ENCODE data around the gene CERT1.
"Not testable (repeated sequence)": the region's sequence is repeated elsewhere in the genome, so short reads cannot be mapped to it uniquely, and the experiment has no call there.

Gene CERT1

DNA sequence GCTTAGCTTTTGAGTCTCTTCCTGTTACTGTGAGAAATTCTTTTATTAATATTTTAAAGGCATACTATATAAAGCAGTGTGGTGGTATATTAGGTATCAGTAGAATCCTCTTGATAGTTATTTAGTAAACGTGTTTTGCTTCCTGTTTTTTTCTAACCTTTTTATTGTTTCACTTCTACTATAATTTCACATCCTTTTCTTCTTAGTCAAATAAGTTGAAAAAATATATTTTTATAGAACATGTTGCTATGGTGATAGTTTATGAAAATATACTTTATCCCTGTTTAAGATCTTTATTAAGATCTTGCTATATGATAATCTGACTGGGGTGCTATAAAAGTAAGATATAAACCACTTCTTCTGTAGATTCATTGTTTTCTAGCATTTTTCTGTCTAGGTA, 2.4 kb upstream of the CERT1 start:
- TF ChIP-seq JUND (IDR thresholded peaks at IDR 0.05; ENCODE audit: low read depth) = no peak
- no peak for DNase-seq (ENCODE audit: low read depth in 1 of 2, low spot score in 1 of 2)
- in situ Hi-C loops (cut with HindIII; ENCODE audit: low pct_unique_long_range_greater_than_20kb, low sequenced_read_pairs) = no loop called here

DNA sequence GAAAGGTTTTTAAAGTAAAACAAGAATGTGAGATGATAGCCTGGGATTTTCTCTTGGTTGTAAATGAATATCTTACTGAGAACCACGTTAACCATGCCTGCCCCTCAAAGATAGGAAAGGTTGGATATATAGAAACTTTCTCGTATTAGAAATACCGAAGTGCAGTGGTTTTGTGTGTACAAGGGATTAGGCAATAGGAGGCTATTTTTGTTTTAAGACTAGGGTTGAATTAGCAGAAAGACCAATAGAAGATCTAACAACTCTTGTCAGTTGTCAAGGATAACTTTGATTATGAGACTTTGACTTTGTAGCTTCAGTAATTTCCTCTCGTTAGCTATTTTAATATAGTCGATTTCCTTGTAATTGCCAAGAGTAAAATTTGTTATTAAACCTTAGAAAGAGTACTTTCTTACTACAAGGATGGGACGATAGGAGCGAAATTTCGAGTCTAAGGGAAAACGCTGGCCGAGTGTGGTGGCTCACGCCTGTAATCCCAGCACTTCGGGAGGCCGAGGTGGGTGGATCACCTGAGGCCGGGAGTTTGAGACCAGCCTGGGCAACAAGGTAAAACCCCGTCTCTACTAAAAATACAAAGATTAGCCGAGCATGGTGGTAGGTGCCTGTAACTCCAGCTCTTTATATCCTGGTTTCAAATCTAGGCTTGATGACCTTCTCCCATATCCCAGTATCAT, 1.1 kb upstream of the CERT1 start:
- in situ Hi-C loops (cut with HindIII; ENCODE audit: low pct_unique_long_range_greater_than_20kb, low sequenced_read_pairs) = no loop called here
- DNase-seq (ENCODE audit: low read depth in 1 of 2, low spot score in 1 of 2) = no peak
- TF ChIP-seq JUND (IDR thresholded peaks at IDR 0.05; ENCODE audit: low read depth) = no peak

DNA sequence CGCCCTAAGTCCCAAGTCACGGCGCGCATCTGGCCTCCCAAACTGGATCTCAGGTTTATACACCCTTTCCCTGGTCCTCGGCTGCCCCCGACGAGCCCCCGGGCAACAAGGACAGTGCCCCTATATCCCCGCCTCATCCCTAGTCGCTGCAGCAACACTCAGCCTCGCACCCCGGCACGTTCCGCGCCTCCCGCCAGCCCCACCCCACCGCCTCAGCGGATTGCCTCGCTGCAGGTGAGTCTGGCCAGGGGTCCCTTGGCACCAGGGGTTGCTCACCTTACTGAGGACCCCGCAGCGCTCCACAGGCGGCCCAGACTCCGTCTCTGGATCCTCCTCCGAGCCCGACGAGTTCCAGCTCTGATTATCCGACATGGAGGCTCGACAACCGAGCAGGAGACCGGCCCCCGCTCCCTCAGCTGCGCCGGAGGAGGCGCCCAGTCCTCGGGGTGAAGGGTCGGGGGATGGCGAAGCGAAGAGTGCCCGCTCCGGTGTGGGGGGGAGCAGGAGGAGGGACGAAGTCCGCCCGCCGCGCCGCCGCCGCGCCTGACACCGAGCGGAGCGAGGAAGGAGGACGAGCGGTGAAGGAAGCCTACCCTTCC, 494 bp downstream of the CERT1 start:
- in situ Hi-C loops (cut with HindIII; ENCODE audit: low pct_unique_long_range_greater_than_20kb, low sequenced_read_pairs) = no loop called here
- no peak for TF ChIP-seq JUND (IDR thresholded peaks at IDR 0.05; ENCODE audit: low read depth)
- peak; percentile 11 to 37 for DNase-seq (ENCODE audit: low read depth in 1 of 2, low spot score in 1 of 2)

GRCh38 chr5:75510417-75510835, 1.0 kb downstream of the CERT1 start:
- DNase-seq (ENCODE audit: low read depth in 1 of 2, low spot score in 1 of 2) = no peak
- no peak for TF ChIP-seq JUND (IDR thresholded peaks at IDR 0.05; ENCODE audit: low read depth)
- in situ Hi-C loops (cut with HindIII; ENCODE audit: low pct_unique_long_range_greater_than_20kb, low sequenced_read_pairs) = no loop called here

DNA sequence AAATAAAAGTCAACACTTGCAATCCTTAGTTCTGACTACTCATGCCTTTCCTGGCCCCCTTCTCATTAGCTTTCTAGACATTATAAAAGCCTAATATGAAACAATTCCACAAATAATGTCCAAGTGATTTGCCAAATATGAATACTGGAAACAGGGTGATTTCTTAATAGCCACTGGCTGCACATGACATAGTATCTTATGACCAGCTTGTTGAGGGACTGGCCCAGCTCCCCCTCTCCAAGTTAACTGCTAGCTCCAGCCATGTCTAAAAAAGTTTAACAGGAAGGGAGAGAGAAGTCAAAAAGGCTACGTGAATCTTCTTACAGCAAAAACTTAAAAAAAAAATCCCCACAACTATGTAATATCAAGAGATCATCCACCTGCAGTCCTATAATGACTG, 1.5 kb downstream of the CERT1 start:
- DNase-seq (ENCODE audit: low read depth in 1 of 2, low spot score in 1 of 2) = no peak
- in situ Hi-C loops (cut with HindIII; ENCODE audit: low pct_unique_long_range_greater_than_20kb, low sequenced_read_pairs) = no loop called here
- no peak for TF ChIP-seq JUND (IDR thresholded peaks at IDR 0.05; ENCODE audit: low read depth)

- in situ Hi-C loops (cut with HindIII; ENCODE audit: low pct_unique_long_range_greater_than_20kb, low sequenced_read_pairs) = no loop called here
- no peak for TF ChIP-seq JUND (IDR thresholded peaks at IDR 0.05; ENCODE audit: low read depth)
- no peak for DNase-seq (ENCODE audit: low read depth in 1 of 2, low spot score in 1 of 2)
These were observed 1.9 kb downstream of the CERT1 start for GRCh38 chr5:75509546-75509945.

DNA sequence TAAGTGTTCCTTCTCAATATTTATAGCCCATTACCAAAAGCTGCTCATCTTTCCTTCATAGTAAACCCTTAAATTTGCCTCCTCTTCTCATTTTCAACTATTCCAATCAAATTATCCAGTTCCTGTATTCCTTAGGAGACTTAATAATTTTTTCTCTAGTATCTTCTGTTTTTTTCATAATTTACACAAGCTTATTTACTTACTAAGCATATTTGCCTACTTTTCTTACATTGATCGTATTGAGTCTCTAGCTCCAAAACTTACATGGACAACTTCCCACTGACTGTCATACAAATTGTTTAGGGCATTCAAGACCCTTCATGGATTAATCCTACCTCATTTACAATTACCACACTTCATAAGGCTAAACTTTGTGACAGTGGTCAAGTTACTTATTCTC, 3.6 kb downstream of the CERT1 start:
- in situ Hi-C loops (cut with HindIII; ENCODE audit: low pct_unique_long_range_greater_than_20kb, low sequenced_read_pairs) = no loop called here
- DNase-seq (ENCODE audit: low read depth in 1 of 2, low spot score in 1 of 2) = no peak
- no peak for TF ChIP-seq JUND (IDR thresholded peaks at IDR 0.05; ENCODE audit: low read depth)

DNA sequence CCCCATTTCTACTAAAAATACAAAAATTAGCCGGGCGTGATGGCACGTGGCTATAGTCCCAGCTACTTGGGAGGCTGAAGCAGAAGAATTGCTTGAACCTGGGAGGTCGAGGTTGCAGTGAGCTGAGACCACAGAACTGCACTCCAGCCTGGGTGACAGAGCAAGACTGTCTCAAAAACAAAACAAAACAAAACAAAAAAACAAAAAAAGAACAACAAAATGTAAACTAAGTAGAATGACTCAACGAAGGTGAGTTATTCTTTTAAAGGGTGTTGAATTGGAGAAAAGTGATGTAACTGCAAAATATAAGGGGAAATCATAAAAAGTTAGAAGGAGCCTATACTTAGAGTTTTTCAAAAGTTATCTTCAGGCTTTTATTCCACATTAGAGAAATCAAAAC, 6.3 kb downstream of the CERT1 start:
- DNase-seq (ENCODE audit: low read depth in 1 of 2, low spot score in 1 of 2); in situ Hi-C loops (cut with HindIII; ENCODE audit: low pct_unique_long_range_greater_than_20kb, low sequenced_read_pairs): not testable (repeated sequence)

- in situ Hi-C loops (cut with HindIII; ENCODE audit: low pct_unique_long_range_greater_than_20kb, low sequenced_read_pairs); DNase-seq (ENCODE audit: low read depth in 1 of 2, low spot score in 1 of 2): not testable (repeated sequence)
These were observed 12.6 kb downstream of the CERT1 start for GRCh38 chr5:75498875-75499274.

GRCh38 chr5:75498208-75498777, 13.1 kb downstream of the CERT1 start:
- TF ChIP-seq JUND (IDR thresholded peaks at IDR 0.05; ENCODE audit: low read depth) = no peak
- DNase-seq (ENCODE audit: low read depth in 1 of 2, low spot score in 1 of 2) = no peak
- in situ Hi-C loops (cut with HindIII; ENCODE audit: low pct_unique_long_range_greater_than_20kb, low sequenced_read_pairs) = no loop called here

DNA sequence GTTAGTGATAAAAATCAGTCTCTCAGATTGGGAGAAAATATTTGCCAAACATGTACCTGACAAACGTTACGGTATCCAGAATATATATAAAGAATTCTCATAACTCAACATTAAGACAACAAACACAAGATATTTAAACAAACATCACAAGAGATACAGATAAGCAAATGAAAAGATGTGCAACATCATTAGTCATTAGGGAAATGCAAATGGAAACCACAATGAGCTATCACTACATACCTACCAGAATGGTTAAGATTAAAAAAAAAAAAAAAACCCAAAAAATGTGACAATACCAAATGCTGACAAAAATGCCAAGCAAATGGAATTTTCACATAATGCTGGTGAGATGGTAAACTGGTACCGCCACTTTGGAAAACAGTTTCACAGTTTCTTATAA, 15.4 kb downstream of the CERT1 start:
- DNase-seq (ENCODE audit: low read depth in 1 of 2, low spot score in 1 of 2) = no peak
- no peak for TF ChIP-seq JUND (IDR thresholded peaks at IDR 0.05; ENCODE audit: low read depth)

GRCh38 chr5:75491621-75492020, 19.8 kb downstream of the CERT1 start:
- no peak for DNase-seq (ENCODE audit: low read depth in 1 of 2, low spot score in 1 of 2)
- in situ Hi-C loops (cut with HindIII; ENCODE audit: low pct_unique_long_range_greater_than_20kb, low sequenced_read_pairs) = no loop called here
- no peak for TF ChIP-seq JUND (IDR thresholded peaks at IDR 0.05; ENCODE audit: low read depth)

More for the DNA sequence above, 15.4 kb downstream of the CERT1 start:
- in situ Hi-C loops (cut with HindIII; ENCODE audit: low pct_unique_long_range_greater_than_20kb, low sequenced_read_pairs) = no loop called here

DNA sequence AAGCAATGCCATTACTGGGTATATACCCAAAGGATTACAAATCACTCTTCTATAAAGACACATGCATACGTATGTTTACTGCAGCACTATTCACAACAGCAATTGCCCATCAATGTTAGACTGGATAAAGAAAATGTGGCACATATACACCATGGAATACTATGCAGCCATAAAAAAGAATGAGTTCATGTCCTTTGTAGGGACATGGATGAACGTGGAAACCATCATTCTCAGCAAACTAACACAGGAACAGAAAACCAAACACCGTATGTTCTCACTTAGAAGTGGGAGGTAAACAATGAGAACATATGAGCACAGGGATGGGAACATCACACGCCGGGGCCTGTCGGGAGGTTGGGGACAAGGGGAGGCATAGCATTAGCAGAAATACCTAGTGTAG, 21.6 kb downstream of the CERT1 start:
- in situ Hi-C loops (cut with HindIII; ENCODE audit: low pct_unique_long_range_greater_than_20kb, low sequenced_read_pairs); DNase-seq (ENCODE audit: low read depth in 1 of 2, low spot score in 1 of 2): not testable (repeated sequence)

All from T47D (cell line).